HG03097 (cell line): ENCODE results near the gene MOB3A.

Source experiments
- ATAC-seq: cut with Tn5 transposase; IDR thresholded peaks from one replicate; pipeline ENCODE4 v1.9.1; 2021; ENCODE audit not compliant: unreplicated experiment, low FRiP score

MOB3A gene

DNA sequence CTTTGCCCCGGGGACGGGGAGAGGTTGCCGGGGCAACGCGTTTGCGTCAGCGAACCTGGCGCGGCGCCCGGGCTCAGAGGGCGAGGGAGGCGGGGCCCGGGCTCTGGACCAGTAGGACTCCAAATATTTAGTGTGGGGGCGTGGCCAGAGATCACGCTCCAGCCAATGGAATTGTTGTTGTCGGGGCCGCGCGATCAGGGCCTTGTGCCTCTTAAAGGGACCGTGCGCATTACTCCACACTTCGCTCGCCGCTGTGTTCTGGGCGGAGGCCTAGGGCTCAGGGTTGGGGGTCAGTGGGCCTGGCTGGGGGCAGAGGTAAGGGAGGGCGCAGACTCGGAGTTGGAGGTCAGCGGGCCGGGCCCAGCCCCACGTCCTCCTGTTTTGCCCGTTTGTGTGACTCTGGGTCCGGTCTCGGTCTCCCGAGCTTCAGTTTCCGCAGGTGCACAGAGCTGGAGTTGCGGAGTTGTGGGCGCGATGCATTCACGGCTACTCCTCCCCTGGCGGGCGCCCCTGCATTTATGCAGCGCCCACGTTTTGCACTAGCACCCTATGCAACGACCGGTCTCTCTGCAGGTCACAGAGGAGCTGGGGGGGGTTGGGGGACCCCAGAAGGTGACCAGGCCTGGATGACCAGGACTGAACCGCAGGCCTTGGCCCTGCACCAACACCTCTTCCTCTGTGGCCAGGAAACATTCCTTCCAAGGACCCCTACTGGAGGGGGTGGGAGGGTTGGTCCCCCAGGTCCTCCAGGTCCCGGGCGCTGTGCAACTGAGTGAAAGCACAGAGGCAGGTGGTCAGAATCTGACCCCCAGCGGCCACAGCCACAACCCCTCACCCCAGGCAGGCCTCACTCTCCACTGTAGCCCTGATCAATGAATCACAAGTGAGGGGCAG is 34.4 kb downstream of the MOB3A start:
- peak; percentile 65 for ATAC-seq

DNA sequence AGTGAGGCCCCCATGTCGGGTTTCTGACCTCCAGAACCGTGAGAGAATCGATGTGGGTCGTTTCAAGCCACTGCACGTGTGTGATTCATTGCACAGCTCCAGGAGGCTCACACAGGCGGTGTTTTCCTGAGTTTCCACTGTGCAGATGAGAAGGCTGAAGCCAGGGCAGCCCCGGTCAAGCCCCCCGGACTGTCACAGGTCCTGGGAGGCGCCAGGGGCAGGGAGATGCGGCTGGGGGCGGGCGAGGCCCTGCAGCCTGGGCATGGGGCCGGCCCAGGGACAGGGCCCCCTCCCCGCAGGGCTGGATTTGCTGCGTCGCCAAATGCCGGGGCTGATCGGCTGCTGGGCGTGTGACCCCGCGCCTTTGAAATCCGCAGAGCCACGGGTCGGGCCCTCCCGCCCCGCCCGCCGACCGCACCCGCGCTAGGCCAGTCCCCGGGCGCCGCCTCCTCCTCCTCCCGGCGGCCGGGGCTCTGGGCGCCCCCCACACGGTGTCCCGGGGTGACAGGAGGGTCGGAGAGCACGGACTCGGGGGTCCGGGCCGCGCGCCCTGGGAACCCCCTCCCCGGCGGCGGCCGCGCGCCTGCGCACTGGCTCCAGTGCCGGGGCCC is 35.1 kb downstream of the MOB3A start:
- peak; percentile 16 for ATAC-seq

DNA sequence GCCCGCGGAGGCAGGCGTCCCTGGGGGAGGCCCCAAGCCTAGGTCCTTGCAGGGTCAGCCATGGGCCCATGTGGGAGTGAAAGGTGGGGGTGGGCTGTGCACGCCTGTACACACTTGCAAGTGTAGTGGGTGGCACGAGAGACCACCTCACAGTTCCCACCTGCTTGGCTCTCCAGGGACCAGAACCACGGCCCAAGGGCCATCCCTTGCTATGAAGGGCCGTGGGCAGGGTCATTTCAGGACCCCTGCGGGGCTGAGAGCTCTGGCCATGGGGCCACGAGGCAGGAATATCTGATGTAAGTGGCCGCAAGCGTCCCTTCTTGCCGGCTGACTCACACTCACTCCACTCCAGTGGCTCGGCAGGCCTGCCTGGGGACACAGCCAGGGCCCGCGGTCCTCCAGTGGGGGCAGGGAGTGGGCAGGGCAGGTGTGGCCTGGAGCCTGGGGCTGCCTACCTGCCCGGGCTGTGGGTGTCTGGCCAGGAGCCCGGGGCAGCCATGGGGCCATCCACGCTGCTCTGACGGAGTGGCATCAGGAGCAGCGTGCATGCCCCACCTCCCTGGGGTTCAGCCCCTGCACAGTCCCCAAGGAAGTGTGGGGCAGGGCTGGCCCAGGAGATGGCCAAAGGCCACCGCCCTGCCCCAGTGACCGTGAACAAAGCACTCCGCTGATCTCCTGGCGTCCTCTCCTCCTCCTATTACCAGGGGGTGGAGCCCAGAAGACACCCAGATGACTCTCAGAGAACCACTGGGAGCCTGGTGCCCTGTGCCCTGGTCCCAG is 36.5 kb downstream of the MOB3A start:
- ATAC-seq, result no peak

DNA sequence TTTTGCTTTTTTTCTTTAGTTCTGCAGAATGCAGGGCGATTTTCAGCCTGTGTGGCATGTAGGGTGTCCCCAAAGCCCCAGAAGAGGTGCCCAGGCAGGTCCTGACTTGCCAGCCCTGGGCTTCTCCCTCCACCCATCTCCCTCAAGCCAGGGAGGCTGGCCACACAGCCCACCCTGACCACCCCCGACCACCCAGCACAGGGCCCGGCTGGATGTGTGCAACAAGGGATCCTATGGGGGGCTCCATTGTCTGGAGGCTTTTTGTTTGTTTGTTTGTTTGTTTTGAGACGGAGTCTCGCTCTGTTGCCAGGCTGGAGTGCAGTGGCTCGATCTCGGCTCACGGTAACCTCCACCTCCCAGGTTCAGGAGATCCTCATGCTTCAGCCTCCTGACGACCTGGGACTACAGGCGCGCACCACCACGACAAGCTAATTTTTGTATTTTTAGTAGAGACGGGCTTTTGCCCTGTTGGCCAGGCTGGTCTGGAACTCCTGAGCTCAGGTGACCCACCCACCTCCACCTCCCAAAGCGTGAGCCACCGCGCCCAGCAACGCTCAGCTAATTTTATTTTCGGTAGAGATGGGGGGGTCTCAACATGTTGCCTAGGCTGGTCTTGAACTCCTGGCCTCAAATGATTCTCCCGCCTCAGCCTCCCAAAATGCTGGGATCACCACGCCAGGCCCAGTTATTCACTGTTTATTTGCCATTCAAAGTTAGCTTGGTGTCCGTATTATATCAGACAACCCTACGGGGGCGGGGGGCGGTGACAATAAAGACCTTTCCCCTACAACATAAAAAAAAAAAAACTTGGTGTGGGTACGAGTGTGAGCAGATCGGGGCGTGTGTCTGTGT is 37.3 kb downstream of the MOB3A start:
- ATAC-seq, result no peak

DNA sequence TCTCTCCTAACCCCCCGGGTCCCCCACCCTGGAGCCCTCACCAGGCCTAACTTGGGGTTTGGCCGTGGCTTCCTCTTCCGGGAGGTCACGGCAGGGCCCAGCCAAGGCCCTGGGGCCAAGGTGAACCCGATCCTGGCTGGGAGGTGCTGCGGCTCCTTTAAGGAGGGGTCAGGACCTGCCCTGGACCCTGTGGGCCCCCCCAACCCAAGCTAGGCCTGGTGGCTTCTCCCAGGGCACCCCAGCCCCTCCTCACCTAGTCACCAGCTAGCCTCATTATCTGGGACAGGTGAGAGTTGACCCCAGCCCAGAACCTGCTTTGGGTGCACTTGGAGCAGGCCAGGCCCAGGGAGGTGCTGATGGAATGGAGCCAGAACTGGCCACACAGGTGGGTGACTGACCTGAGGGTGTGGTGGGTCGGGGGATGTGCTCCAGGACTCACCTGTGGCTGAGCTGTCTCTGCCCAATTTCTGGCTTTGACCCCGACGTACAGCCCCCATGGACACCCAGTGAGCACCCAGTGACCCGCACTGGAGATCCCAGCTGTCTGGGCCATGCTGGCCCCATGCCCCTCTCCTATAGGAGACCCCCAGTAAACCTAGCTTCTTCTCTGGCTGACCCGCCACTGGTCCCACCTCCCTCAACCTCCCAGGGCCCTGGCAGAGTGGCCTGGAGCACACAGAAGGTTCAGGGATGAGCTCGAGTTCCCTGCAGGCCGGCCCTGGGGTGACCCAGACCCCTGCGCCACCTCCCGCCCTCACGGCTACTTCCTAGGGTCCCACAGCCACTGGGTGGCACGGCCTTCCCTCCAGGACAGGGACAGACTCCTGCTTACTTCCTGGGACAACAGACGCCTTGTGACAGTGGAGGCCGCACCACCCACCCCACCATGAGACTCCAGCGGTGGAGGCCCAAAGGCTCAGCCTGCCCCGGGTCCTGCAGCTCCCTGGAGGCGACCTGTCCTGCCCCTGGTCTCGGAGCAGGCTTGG is 38.3 kb downstream of the MOB3A start:
- no peak for ATAC-seq

DNA sequence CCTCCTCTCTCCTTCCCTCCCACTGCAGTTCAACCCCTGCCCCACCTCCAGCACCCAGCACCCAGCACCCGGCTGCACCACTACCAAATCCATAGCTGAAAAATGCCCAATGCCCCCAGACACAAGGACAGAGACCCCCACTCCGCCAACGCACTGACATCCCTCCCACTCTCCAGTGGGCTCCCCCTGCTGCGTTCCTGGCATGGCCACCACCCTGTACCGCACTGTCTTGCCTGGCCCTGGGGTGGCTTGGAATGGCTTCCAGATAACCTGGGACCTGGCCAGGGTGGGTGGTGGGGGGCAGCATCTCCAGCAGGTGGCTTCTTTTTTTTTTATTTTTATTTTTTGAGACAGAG is 39.3 kb downstream of the MOB3A start:
- no peak for ATAC-seq

DNA sequence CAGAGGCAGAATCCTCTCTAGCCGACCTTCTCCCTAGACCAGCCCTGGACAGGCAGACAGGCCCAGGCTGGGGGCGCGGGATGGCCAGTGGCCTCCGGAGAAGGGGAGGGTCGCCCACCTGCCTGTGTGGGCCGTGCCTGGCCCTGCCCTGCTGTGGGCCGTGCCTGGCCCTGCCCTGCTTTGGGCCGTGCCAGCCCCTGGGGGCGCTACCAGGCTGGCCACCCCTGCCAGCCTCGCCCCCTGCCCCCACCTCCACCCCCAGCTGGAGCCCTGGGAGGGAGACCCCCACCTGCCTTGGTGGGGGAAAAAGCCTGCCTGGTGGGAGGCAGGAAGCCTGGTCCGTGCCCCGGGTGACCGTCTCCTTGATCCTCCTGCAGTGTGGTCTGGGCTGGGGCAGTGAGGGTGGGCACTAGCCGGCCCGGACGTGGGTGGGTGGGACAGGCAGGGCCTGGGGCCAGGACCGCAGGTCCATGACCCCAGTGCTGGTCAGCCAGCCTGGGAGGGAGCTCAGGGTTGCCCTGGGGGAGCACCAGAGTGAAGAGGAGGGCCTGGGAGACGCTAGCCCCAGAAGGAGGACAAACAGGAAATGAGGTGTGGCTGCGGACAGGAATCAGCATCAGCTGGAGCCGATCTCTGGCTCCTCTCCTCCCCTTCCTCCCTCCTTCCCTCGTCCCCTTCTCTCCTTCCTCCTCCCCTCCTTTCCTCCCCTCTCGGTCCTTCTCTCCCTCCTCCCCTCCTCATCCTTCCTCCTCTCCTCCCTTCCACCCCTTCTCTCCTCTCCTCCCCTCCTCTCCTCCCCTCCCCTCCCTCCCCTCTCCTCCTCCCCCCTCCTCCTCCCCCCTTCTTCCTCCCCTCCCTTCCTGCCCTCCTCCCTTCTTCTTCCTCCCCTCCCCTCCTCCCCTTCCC is 39.9 kb downstream of the MOB3A start:
- ATAC-seq, result no peak

DNA sequence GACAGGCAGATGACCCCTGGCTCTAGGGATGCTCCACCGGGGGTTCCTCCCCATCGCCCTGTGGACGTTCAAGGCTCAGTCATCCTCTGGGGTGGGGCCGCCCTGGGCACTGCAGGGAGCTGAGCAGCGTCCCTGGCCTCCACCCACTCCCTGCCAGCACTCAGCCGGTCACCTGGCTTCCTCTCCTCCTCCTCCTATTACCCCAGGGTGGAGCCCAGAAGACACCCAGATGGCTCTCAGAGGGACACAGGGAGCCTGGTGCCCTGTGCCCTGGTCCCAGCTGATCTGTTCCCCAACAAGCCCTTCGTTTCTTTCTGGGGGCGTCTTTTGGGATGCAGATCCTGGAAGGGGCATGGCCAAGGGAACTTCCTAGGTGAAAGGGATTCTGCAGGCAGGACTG is 41.4 kb downstream of the MOB3A start:
- no peak for ATAC-seq

DNA sequence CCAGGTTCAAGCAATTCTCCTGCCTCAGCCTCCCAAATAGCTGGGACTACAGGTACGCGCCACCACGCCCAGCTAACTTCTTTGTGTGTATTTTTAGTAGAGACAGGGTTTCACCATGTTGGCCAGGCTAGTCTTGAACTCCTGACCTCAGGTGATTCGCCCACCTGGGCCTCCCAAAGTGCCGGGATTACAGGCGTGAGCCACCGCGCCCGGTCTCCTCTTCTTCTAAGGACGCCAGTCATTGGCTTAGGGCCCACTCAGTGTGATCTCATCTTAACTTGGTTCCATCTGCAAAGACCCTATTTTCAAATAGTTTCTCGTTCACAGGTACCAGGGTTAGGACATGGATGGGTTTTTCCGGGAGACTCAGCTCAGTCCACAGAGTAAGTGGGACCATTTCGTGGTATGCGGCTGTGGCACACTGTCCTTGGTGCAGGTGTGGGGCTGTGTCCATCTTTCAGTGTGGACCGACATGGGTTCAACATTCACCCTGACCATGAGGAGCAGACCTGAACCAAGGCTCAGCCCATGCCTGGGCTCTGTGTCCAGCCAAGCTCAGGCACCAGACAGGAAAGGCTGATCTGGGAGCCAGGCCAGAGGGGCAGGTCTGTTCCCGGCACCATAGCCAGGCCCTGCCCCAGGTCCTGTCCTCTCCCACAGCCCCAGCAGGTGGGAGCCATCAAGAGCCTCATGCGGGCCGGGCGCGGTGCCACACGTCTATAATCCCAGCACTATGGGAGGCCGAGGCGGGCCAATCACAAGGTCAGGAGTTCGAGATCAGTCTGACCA is 42.3 kb downstream of the MOB3A start:
- ATAC-seq, result no peak

DNA sequence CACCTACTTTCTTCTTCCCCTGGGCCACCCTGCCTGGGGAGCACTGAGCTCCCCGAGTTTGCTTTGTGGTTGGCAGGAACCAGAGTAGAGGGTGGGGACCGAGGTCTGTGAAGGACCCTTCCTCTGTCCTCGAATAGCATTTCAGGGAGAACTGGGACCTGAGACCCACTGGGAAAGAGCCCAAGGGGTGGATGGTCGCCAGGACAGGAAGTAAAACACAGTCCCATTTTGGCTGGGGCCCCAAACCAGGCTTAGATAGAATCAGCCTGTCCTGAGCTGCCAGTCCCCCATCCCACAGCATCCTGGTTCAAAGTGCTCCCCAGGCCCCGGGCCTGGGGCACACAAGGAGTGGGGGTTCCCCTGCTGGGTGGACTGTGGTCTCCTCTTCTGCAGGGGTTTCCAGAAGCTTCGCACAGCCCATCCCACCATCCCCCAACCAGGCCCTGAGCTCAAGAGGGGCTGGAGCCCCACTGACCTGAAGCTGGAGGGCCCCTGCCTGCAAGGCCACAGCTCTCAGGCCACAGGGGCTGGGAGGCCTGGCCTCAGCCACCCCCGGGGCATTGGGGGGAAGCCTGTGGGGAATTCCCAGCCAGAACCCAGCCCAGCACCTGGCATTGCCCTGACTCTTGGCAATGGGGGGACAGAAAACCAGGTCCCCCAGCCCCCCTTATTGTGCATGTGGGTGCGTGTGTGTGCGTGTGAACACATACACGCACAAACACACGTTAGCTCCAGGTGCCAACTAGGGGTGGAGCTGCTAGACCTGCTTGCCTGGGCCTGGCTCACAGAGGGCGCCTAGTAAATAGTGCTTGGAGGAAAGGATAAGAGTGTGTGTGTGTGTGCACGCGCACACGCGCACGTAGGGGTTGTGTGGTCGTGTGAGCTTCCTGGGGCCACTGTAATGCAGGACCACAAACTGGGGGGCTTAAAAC is 44.1 kb downstream of the MOB3A start:
- peak; percentile 15 for ATAC-seq

DNA sequence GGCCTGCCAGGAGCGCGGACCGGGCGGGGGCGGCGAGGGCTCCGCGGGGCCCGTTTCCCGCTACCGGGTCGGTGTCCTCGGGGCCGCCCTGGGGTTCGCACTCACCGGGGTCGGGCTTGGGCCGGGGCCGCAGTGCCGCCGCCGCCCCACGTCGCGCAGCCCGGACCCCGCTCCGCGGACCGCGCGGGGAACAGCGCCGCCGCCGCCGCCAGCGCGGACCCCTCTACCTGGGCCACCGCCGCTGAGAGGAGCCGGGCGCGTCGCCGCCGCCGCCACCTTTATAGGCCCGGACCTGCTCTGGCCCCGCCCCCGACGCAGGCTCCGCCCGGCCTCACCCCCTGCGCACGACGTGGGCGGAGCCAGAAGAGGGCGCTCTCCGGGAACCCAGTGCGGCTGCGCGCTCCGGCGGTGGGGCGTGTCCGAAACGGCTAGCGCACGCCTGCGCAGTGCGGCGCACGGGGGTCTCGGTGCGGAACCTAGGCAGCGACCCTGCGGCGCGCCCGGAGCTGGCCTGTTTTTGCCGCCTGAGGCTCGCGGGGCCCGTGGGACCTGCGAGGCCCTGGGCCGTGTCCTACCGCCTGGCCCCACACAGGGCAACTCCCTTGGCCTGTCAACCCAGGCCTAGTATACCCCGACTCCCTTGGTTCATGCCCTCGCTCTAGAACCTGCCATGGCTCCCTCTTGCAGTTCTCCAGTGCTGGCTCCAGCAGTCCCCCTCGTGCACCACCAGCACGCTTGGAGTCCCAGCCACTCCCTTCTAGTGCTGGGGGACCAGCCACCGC is 44.9 kb downstream of the MOB3A start, which contains the start of gene MKNK2:
Gene MKNK2 (minus strand): TSS at position 254 of the 782 bp plus-strand sequence. CDS start 393 bp downstream, outside the sequence.
- ATAC-seq, result peak; percentile 47

DNA sequence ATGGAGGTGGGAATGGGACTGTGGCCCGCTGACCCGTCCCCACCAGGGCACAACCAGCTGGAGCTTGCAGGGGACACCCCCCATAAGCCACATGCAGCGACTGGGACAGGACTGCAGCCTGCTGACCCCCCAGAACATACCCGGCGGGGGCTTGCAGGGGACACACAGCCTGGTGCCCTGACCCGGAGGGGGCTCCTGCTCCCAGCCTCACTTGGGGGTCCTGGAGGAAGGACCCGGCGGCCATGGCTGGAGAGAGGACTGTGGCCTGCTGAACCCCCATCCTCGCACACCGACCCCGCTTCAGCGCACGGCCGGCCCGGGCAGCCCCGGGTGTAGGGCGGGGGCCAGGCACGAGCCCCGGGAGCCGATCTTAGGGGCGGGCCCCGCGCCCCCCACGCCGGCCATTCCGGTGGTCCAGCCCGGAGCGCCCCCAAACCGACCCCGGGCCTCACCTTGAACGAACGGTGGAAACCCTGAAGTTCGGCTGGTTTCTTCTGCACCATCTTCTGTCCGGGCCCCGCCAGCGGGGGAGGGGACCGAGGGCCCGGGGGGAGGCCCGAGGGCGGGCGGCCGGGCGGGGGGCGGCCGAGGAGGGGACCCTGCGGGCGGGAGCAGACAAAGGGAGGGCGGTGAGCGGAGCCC is 45.7 kb downstream of the MOB3A start:
- peak; percentile 7 for ATAC-seq

DNA sequence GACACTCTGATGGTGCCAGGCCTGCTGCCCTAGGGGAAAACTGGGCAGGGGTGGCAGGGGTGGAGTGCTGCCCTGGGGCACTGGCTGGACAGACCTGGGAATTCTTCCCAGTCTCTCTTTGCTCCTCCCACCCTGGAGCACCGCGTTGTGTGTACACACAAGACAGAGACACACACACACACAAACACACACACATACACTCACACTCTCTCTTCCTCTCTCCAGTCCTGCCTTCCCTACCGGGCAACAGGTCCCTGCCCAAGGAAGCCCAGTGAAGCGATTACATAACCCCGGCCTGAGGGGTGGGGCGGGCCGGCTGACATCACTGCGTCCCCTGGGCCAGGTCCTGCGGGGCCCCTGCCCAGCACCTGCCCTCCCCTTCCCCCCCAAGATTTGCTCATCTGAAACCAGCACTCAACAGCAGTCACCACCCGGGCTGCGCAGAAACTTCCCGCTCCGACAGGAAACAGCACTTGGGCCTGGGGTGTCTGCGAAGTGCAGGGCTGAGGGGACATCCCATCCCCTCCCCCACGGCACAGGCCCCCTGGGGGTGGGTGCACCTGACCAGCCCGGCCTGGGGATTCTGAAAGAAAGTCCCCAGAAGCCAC is 46.3 kb downstream of the MOB3A start:
- peak; percentile 8 for ATAC-seq

DNA sequence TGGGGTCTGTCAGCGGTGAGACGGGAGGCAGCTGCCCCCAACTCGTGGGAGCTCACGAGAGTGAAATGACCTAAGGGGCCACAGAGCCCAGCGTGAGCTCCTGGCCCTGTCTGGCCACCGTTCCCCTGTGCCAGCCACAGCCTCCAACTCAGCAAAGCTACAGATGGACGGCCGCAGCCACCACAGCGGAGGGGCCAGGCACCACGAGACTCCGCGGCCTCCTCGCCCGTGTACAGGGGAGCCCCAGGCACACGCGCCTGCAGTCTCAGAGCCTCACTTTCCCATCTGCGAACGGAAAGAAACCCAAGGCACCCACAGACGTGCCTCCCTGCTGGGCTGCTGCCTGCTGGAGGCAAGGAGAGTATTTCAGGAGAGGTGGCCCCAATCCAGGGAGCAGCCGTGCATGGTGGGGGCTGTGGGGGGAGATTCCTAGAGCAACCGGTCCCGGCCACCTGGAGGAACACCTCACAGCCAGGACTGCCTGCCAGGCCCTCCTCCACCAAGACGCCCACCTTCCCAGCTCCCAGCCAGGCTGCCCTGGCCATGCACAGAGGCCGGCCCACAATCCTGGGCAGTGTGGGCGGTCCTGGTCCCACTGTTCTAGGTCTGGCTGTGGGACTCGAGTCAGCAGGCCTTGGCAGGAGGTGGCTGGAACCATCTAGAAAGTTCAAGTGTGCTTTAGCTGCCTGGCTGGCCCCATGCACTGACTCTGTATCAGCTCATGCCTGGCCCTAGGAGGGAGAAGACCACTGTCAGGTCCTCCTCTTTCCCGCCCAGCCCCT is 47.0 kb downstream of the MOB3A start:
- ATAC-seq, result no peak
